ENCODE data around the gene EFNA1.

Gene EFNA1

GRCh38 chr1:155170101-155170785 lies 42.6 kb downstream of the EFNA1 start:
- TF ChIP-seq POLR2AphosphoS5 (IDR thresholded peaks at IDR 0.05; ENCODE audit: low read depth, low read length) (no peak), SIN3A (IDR thresholded peaks at IDR 0.05; ENCODE audit: borderline replicate concordance, insufficient read depth, low read length) (no peak)

- no peak for TF ChIP-seq POLR2AphosphoS5 (IDR thresholded peaks at IDR 0.05; ENCODE audit: low read depth, low read length)
- TF ChIP-seq FOXP2 (optimal IDR thresholded peaks at IDR 0.05; ENCODE audit: borderline replicate concordance, extremely low read depth, extremely low read length, insufficient read depth) = no peak
- no peak for TF ChIP-seq REST (IDR thresholded peaks at IDR 0.05; ENCODE audit: insufficient read depth in 1 of 2, low read depth in 2 of 2, low read length in 2 of 2)
- TF ChIP-seq SIN3A (IDR thresholded peaks at IDR 0.05; ENCODE audit: borderline replicate concordance, insufficient read depth, low read length) = no peak
- TF ChIP-seq TAF1 (IDR thresholded peaks at IDR 0.05; ENCODE audit: borderline replicate concordance, insufficient read depth, low read length) = no peak
Measured at GRCh38 chr1:155170806-155171205, 43.1 kb downstream of the EFNA1 start.

GRCh38 chr1:155171836-155172731 lies 44.4 kb downstream of the EFNA1 start:
- no peak for TF ChIP-seq FOXP2 (optimal IDR thresholded peaks at IDR 0.05; ENCODE audit: borderline replicate concordance, extremely low read depth, extremely low read length, insufficient read depth)
- no peak for TF ChIP-seq REST (IDR thresholded peaks at IDR 0.05; ENCODE audit: insufficient read depth in 1 of 2, low read depth in 2 of 2, low read length in 2 of 2)
- TF ChIP-seq TAF1 (IDR thresholded peaks at IDR 0.05; ENCODE audit: borderline replicate concordance, insufficient read depth, low read length) = no peak
- no peak for TF ChIP-seq SIN3A (IDR thresholded peaks at IDR 0.05; ENCODE audit: borderline replicate concordance, insufficient read depth, low read length)
- TF ChIP-seq POLR2AphosphoS5 (IDR thresholded peaks at IDR 0.05; ENCODE audit: low read depth, low read length) = no peak

- TF ChIP-seq POLR2AphosphoS5 (IDR thresholded peaks at IDR 0.05; ENCODE audit: low read depth, low read length) (peak; percentile 95), FOXP2 (optimal IDR thresholded peaks at IDR 0.05; ENCODE audit: borderline replicate concordance, extremely low read depth, extremely low read length, insufficient read depth) (no peak), REST (IDR thresholded peaks at IDR 0.05; ENCODE audit: insufficient read depth in 1 of 2, low read depth in 2 of 2, low read length in 2 of 2) (peak; percentile 43 to 47; a peak in 1 of 4 replicates), TAF1 (IDR thresholded peaks at IDR 0.05; ENCODE audit: borderline replicate concordance, insufficient read depth, low read length) (peak; percentile 84)
Measured at GRCh38 chr1:155172732-155173477, 45.2 kb downstream of the EFNA1 start, which contains the start of gene KRTCAP2. Gene KRTCAP2, minus strand, starts transcription at chr1:155173304. Its CDS starts 80 bp downstream, at chr1:155173224.

All from PFSK-1 (cell line).